Cardiac fibroblast (primary cell): Measurements from ENCODE around the gene PARD6G.

ENCODE experiments used
- DNase-seq, 2 donors: peaks; one replicate each; pipeline versions ENCODE4 v3.0.0 to v3.0.0-alpha.2; 2010; ENCODE audit warnings: low read depth in 2 of 2
- H3K4me3 ChIP-seq, 2 donors: replicated peaks in 1 of 2; 1 replicate in 1 of 2; 2 replicates in 1 of 2; pipeline ENCODE4 v1.5.1; 2011; ENCODE audit warnings: low read depth in 2 of 2, low read length in 2 of 2, mild to moderate bottlenecking in 2 of 2, moderate library complexity in 1 of 2
- TF ChIP-seq, protein P1 (sequence below): IDR thresholded peaks from one replicate; pipeline ENCODE4 v1.5.1; 2011; ENCODE audit warnings: low read depth, mild to moderate bottlenecking, low read length, inconsistent platforms

Gene PARD6G

GRCh38 chr18:80176334-80177073 is 70.8 kb downstream of the PARD6G start:
- no peak for DNase-seq
- no peak overlapping the region for H3K4me3 ChIP-seq
- TF ChIP-seq, protein P1, sequence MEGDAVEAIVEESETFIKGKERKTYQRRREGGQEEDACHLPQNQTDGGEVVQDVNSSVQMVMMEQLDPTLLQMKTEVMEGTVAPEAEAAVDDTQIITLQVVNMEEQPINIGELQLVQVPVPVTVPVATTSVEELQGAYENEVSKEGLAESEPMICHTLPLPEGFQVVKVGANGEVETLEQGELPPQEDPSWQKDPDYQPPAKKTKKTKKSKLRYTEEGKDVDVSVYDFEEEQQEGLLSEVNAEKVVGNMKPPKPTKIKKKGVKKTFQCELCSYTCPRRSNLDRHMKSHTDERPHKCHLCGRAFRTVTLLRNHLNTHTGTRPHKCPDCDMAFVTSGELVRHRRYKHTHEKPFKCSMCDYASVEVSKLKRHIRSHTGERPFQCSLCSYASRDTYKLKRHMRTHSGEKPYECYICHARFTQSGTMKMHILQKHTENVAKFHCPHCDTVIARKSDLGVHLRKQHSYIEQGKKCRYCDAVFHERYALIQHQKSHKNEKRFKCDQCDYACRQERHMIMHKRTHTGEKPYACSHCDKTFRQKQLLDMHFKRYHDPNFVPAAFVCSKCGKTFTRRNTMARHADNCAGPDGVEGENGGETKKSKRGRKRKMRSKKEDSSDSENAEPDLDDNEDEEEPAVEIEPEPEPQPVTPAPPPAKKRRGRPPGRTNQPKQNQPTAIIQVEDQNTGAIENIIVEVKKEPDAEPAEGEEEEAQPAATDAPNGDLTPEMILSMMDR = no peak

DNA sequence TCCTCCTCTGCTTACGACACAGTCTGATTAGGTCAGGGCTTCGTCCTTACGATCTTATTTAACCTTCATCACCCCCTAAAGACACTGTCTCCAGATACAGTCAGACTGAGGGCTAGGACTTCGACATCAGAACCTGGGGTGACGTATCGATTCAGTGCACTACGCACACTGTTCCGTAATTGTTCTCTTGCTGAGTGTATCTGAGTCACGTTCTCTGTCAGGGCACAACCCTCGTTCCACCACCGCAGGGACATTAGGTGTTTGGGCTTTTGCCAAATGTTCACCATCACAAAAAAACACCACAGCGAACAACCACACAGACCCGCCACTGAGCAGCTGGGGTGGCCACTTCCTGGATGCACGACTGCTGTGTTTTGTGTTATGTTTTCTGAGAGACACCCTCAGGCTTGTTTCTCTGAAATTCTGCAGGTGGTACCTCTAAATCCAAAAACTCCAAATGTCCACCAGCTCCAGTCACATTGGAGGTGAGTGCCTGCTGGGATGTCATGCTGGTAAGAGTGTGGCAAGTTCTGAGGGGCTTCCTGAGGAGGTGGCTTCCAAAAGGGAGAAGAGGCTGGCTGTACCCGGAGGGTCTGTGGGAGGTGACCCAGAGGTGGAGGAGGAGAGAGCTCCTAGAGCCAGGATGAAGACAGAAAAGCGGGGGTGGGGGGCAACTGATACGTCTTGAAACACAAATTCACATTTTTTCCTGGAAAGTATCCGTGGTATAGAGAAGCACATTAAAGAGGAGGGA is 71.7 kb downstream of the PARD6G start:
- TF ChIP-seq, protein P1 = no peak
- H3K4me3 ChIP-seq = no peak overlapping the region
- no peak for DNase-seq

- no peak for DNase-seq
- TF ChIP-seq, protein P1 = no peak
Measured at GRCh38 chr18:80173060-80173459, 74.3 kb downstream of the PARD6G start.

DNA sequence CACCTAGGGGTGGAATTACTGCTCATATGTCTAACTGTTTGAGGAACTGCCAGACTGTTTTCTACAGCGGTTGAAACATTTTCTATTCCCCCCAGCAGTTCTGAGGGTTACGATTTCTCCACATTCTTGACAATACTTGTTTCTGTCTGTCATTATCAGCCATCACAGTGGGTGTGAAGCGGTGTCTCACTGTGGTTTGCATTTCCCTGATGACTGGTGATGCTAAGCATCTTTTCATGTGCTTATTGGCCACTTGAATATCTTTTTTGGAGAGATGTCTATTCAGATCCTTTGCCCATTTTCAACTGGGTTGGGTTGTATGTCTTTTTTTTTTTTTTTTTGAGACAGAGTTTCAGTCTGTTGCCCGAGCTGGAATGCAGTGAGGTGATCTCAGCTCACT is 75.3 kb downstream of the PARD6G start:
- TF ChIP-seq, protein P1 = no peak
- no peak for DNase-seq
- H3K4me3 ChIP-seq = no peak overlapping the region

More at GRCh38 chr18:80173060-80173459, 74.3 kb downstream of the PARD6G start:
- no peak overlapping the region for H3K4me3 ChIP-seq

DNA sequence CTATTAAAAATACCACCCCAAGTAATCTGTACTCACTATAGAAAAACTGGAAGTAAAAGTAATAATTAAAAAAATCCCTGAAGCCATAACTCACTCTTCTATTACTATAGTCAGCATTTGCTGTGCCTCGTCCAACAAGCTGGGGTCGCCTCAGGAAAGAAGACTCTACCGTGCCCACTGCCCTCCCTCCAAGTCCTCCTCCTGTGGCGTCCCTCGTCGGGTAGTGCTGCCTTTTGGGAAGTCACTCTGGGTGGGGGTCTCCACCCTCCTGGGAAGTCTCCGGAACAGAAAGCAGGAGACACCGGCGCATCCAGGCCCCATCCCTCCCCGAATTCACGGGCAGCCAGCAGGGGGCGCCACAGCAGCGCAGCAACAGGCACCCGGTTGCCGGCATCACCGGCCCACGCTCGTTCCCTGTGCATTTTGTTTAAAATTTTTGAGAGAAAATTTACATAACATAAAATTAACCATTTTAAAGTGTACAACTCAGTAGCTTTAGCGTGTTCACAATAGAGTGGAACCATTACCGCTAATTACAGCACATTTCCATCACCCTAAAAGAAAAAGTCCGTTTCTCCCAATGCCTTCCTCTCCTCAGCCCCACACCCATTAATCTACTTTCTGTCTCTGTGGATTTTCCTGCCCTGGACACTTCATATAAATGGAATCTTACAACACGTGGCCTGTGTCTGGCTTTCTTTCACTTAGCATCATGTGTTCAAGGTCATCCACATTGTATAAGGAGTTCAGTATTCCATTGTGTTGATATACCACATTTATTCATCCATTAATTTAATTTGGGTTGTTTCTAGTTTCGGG is 76.1 kb downstream of the PARD6G start:
- peak; percentile 45 to 55 for DNase-seq
- TF ChIP-seq, protein P1 = peak; percentile 94
- peak overlapping the region in 1 of 2 donors; percentile 35 for H3K4me3 ChIP-seq

DNA sequence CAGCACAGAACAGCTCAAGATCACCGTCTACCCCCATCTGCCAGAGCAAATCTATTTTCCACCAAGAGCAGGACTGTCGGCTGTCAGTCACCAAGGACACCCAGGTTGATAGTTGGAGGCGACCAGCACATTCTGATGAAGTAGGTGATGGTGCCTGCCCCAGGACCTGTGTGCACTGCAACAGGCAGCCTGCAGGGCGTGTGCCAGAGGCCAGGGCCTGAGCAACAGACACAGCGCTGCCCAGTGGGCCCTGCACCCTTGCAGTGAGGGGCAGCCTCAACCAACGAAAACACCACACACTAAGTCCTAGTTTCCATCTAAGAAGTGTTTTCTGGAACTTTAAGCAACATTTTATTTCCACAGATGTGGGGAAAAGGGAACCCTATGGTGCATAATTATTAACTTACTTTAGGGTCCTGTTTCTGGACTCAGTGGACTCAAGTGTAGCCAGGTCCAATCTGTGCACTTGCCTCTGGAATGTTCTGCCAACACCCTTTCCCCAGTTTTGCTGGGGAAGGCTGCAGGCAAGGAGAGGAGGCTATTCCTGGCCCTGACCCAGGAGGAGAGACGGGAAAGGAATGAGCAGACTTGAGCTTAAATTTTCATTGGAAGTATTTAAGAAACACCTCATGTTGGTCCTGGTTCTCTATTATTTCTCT is 76.8 kb downstream of the PARD6G start:
- TF ChIP-seq, protein P1 = no peak
- H3K4me3 ChIP-seq = no peak overlapping the region
- DNase-seq = no peak
